HEK293 (cell line): Measurements from ENCODE around the gene MFSD2A.

Experiments
- CTCF ChIA-PET: fragments of 350-600 bp; formaldehyde crosslinking; extraction: SDS; loops from one replicate; lab custom pipeline; 2021; ENCODE audit warnings: antibody characterized with exemption; lab: Yijun Ruan, JAX
- POLR2A ChIA-PET: fragments of 300-600 bp; formaldehyde crosslinking; extraction: SDS; loops from one replicate; lab custom pipeline; 2020; ENCODE audit warnings: antibody characterized with exemption, inconsistent platforms; lab: Yijun Ruan, JAX
- H3K27ac ChIP-seq: fragments of 200-500 bp; sonication (Bioruptor generic); 2 replicates; pipeline ENCODE4 v1.5.1; 2014; ENCODE audit warnings: low read depth, low read length, control low read depth, inconsistent platforms; ENCODE audit errors: extremely low read depth
- H3K36me3 ChIP-seq, 2 experiments: fragments of 200-500 bp in 1 of 2; sonication (Bioruptor generic) in 1 of 2; 1 replicate in 1 of 2; 2 replicates in 1 of 2; pipeline ENCODE4 v1.5.1; 2014 to 2017; ENCODE audit warnings: inconsistent platforms in 2 of 2, low read length in 2 of 2; ENCODE audit not compliant: control insufficient read depth in 2 of 2, insufficient read depth in 1 of 2
- H3K4me1 ChIP-seq: fragments of 200-500 bp; sonication (Bioruptor generic); 2 replicates; pipeline ENCODE4 v1.5.1; 2014; ENCODE audit warnings: mild to moderate bottlenecking, low read length, inconsistent platforms; ENCODE audit not compliant: control insufficient read depth, insufficient read depth
- H3K4me3 ChIP-seq: 2 replicates; pipeline ENCODE4 v1.5.1; 2011; ENCODE audit warnings: low read depth, mild to moderate bottlenecking, control low read depth, low read length, moderate library complexity
- H3K9me3 ChIP-seq: fragments of 200-500 bp; sonication (Bioruptor generic); 2 replicates; pipeline ENCODE4 v1.5.1; 2014; ENCODE audit warnings: low read depth, low read length, inconsistent platforms; ENCODE audit not compliant: control insufficient read depth, insufficient read depth
- EGR2 ChIP-seq: fragments of 450-650 bp; formaldehyde crosslinking; IDR thresholded peaks from 2 replicates; pipeline ENCODE4 v1.5.1; 2016; ENCODE audit warnings: low read depth, missing biosample characterization, missing genetic modification characterization
- GLI4 ChIP-seq: fragments of 450-650 bp; formaldehyde crosslinking; IDR thresholded peaks from 2 replicates; pipeline ENCODE4 v1.5.1; 2016; ENCODE audit warnings: missing biosample characterization, missing genetic modification characterization
- GLIS1 ChIP-seq: fragments of 450-650 bp; formaldehyde crosslinking; IDR thresholded peaks from 2 replicates; pipeline ENCODE4 v1.5.1; 2016; ENCODE audit warnings: missing biosample characterization, missing genetic modification characterization
- GLIS2 ChIP-seq: fragments of 450-650 bp; formaldehyde crosslinking; IDR thresholded peaks from 2 replicates; pipeline ENCODE4 v1.5.1; 2016; ENCODE audit warnings: missing biosample characterization, missing genetic modification characterization
- IKZF3 ChIP-seq: fragments of 450-650 bp; IDR thresholded peaks from 2 replicates; pipeline ENCODE4 v1.5.0; 2018; ENCODE audit warnings: missing biosample characterization, mild to moderate bottlenecking, missing genetic modification characterization, moderate library complexity
- KLF1 ChIP-seq: fragments of 450-650 bp; formaldehyde crosslinking; IDR thresholded peaks from 2 replicates; pipeline ENCODE4 v1.5.1; 2016; ENCODE audit warnings: missing biosample characterization, missing genetic modification characterization
- KLF17 ChIP-seq: fragments of 450-650 bp; formaldehyde crosslinking; IDR thresholded peaks from 2 replicates; pipeline ENCODE4 v1.5.1; 2016; ENCODE audit warnings: missing biosample characterization, missing genetic modification characterization
- SP3 ChIP-seq: fragments of 450-650 bp; formaldehyde crosslinking; IDR thresholded peaks from 2 replicates; pipeline ENCODE4 v1.5.1; 2016; ENCODE audit warnings: missing biosample characterization, missing genetic modification characterization
- WT1 ChIP-seq: fragments of 450-650 bp; formaldehyde crosslinking; IDR thresholded peaks from 2 replicates; pipeline ENCODE4 v1.5.1; 2016; ENCODE audit warnings: missing biosample characterization, missing genetic modification characterization
- ZBTB17 ChIP-seq: fragments of 450-650 bp; formaldehyde crosslinking; IDR thresholded peaks from 2 replicates; pipeline ENCODE4 v1.5.1; 2016; ENCODE audit warnings: missing biosample characterization, missing genetic modification characterization
- ZBTB48 ChIP-seq: fragments of 450-650 bp; formaldehyde crosslinking; IDR thresholded peaks from 2 replicates; pipeline ENCODE4 v1.5.1; 2016; ENCODE audit warnings: missing biosample characterization, missing genetic modification characterization
- ZFHX2 ChIP-seq: fragments of 450-650 bp; formaldehyde crosslinking; conservative IDR thresholded peaks from 2 replicates; pipeline ENCODE4 v1.5.1; 2016; ENCODE audit warnings: missing biosample characterization, missing genetic modification characterization
- ZFP69B ChIP-seq: fragments of 450-650 bp; formaldehyde crosslinking; IDR thresholded peaks from 2 replicates; pipeline ENCODE4 v1.5.1; 2016; ENCODE audit warnings: missing biosample characterization, missing genetic modification characterization
- ZNF114 ChIP-seq: fragments of 450-650 bp; formaldehyde crosslinking; IDR thresholded peaks from 2 replicates; pipeline ENCODE4 v1.5.0; 2017; ENCODE audit warnings: missing biosample characterization, missing genetic modification characterization
- ZNF184 ChIP-seq: fragments of 450-650 bp; IDR thresholded peaks from 2 replicates; pipeline ENCODE4 v1.5.1; 2018; ENCODE audit warnings: missing biosample characterization, mild to moderate bottlenecking, missing genetic modification characterization
- ZNF266 ChIP-seq: fragments of 450-650 bp; formaldehyde crosslinking; IDR thresholded peaks from 2 replicates; pipeline ENCODE4 v1.5.1; 2016; ENCODE audit warnings: missing biosample characterization, missing genetic modification characterization, low read depth
- ZNF335 ChIP-seq: fragments of 450-650 bp; formaldehyde crosslinking; conservative IDR thresholded peaks from 2 replicates; pipeline ENCODE4 v1.5.1; 2016; ENCODE audit warnings: missing biosample characterization, missing genetic modification characterization
- ZNF341 ChIP-seq: fragments of 450-650 bp; formaldehyde crosslinking; IDR thresholded peaks from 2 replicates; pipeline ENCODE4; 2016; ENCODE audit warnings: low read depth, missing biosample characterization, missing genetic modification characterization
- ZNF394 ChIP-seq: fragments of 450-650 bp; formaldehyde crosslinking; IDR thresholded peaks from 2 replicates; pipeline ENCODE4 v1.5.1; 2016; ENCODE audit warnings: missing biosample characterization, missing genetic modification characterization, mild to moderate bottlenecking, moderate library complexity, borderline replicate concordance
- ZNF398 ChIP-seq: fragments of 450-650 bp; formaldehyde crosslinking; IDR thresholded peaks from 2 replicates; pipeline ENCODE4 v1.5.1; 2017; ENCODE audit warnings: missing biosample characterization, missing genetic modification characterization
- ZNF558 ChIP-seq: fragments of 450-650 bp; formaldehyde crosslinking; IDR thresholded peaks from 2 replicates; pipeline ENCODE4 v1.5.1; 2016; ENCODE audit warnings: missing biosample characterization, missing genetic modification characterization
- ZNF596 ChIP-seq: fragments of 450-650 bp; IDR thresholded peaks from 2 replicates; pipeline ENCODE4 v1.5.0; 2018; ENCODE audit warnings: missing biosample characterization, mild to moderate bottlenecking, missing genetic modification characterization, moderate library complexity
- ZNF660 ChIP-seq: fragments of 450-650 bp; IDR thresholded peaks from 2 replicates; pipeline ENCODE4 v1.5.1; 2018; ENCODE audit warnings: missing biosample characterization, mild to moderate bottlenecking, missing genetic modification characterization
- ZSCAN30 ChIP-seq: fragments of 450-650 bp; IDR thresholded peaks from 2 replicates; pipeline ENCODE4 v1.5.1; 2018; ENCODE audit warnings: missing biosample characterization, mild to moderate bottlenecking, missing genetic modification characterization, moderate library complexity
- TF ChIP-seq, protein P1 (sequence below): fragments of 450-650 bp; formaldehyde crosslinking; IDR thresholded peaks from 2 replicates; pipeline ENCODE4 v1.5.1; 2016; ENCODE audit warnings: missing biosample characterization, missing genetic modification characterization

The MFSD2A gene

GRCh38 chr1:39954324-39954869 is 548 bp upstream of the MFSD2A start:
- Histone ChIP-seq H3K4me3 (no peak overlapping the region), H3K27ac (no peak overlapping the region), H3K36me3 (peaks cover 0 to 19% of the 10 kb centered on the region in 2 experiments; a peak in 1 of 3 replicates), H3K9me3 (no peaks in the 10 kb centered on the region), H3K4me1 (no peaks in the 10 kb centered on the region)
- CTCF ChIA-PET, result interaction anchor here (0.6 to 1.7 kb wide), 2 partner anchors 35 to 207 kb away, joined by 4 to 8 read pairs; no protein-coding TSS in a partner anchor
- POLR2A ChIA-PET, result interaction anchor here (0.6 to 1.0 kb wide), 2 partner anchors 36 to 930 kb away, joined by 4 to 6 read pairs; no protein-coding TSS in a partner anchor
- peak; percentile 92 for TF ChIP-seq ZNF335 (tag by site-specific recombination)
- TF ChIP-seq SP3 (tag by site-specific recombination), result no peak

DNA sequence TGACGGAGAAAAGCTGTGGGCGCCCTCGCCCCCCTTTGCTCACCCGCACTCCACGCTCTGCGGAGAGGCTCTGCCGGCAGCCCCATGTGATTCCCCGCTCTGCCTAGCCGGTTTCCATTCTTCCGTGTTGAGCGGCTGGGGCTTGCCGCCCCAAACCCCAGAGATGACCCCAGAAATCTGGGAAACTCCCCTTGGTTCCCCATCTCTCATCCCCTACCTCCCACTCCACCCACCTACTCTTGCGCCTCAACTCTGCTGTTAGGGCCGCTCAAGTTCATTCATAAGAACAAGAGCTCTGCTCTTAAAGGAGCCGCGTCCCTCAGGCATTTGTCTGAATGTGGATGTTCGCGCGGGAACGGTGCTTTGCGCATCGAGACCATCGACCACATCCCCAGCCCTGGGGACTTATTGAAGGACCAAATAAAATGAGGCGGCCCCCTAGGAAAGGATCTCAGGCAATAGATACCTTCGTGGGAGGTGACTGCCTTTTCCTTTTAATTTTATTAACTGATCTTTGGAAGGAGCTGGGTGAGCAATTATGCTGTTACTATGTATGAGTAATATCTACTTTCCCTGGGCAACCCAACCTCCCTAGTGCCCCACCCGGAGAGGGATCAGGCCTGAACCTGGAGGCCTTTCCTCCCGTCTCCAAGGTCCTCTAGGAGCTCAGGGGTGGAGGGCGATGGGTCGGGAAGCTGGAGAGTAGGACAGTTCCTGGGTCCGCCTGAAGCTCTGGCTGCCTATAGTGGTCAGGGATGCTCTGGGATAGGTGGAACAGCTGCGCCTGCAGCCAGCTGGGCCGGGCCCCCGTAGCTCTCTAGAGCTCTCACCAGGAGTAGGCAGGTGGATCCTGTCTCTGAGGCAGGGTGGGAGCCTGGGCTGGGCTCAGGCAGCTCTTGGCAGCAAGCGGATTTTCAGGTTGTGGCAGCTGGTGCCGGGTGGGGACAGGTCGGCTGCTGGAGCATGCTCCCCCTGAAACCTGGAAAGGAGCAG is 898 bp downstream of the MFSD2A start:
- H3K9me3 ChIP-seq, result no peaks in the 10 kb centered on the region
- POLR2A ChIA-PET, result interaction anchor here (0.6 to 1.2 kb wide), 12 partner anchors 12 to 568 kb away, joined by 3 to 8 read pairs (median 3); partner anchors contain the start of genes CAP1 and MYCL
- CTCF ChIA-PET, result interaction anchor here (0.6 to 3.6 kb wide), 7 partner anchors 8 to 139 kb away, joined by 3 to 30 read pairs (median 4); partner anchors contain the start of gene MYCL
- peak overlapping the region; percentile 49 for H3K4me3 ChIP-seq
- no peak overlapping the region; the same call in 1 of the 2 replicates for H3K27ac ChIP-seq
- peaks cover 0 to 31% of the 10 kb centered on the region in 2 experiments; a peak in 1 of 3 replicates for H3K36me3 ChIP-seq
- no peaks in the 10 kb centered on the region for H3K4me1 ChIP-seq
- TF ChIP-seq IKZF3 (tag by site-specific recombination) (peak; percentile 6; the same call in 1 of the 2 replicates), WT1 (tag by site-specific recombination) (peak; percentile 40; the same call in 1 of the 2 replicates), ZNF335 (tag by site-specific recombination) (peak; percentile 70), ZNF341 (tag by site-specific recombination) (peak; percentile 59), ZFHX2 (peak; percentile 79), ZBTB48 (tag by site-specific recombination) (peak; percentile 69; the same call in 1 of the 2 replicates), ZNF398 (0 out of 2 replicates have a peak, but pooled peaks have one; percentile 5), ZNF558 (tag by site-specific recombination) (no peak), ZNF394 (tag by site-specific recombination) (no peak), EGR2 (peak; percentile 66; the same call in 1 of the 2 replicates), ZBTB17 (tag by site-specific recombination) (peak; percentile 87), GLIS2 (tag by site-specific recombination) (peak; percentile 41), ZNF660 (no peak), GLIS1 (tag by site-specific recombination) (peak; percentile 94), ZNF596 (tag by site-specific recombination) (no peak), KLF1 (tag by site-specific recombination) (peak; percentile 64), KLF17 (peak; percentile 54; the same call in 1 of the 2 replicates), ZSCAN30 (tag by site-specific recombination) (no peak), ZFP69B (tag by site-specific recombination) (peak; percentile 28; the same call in 1 of the 2 replicates), GLI4 (tag by site-specific recombination) (no peak), ZNF266 (tag by site-specific recombination) (no peak), ZNF184 (tag by site-specific recombination) (0 out of 2 replicates have a peak, but pooled peaks have one; percentile 32), ZNF114 (tag by site-specific recombination) (no peak)
- TF ChIP-seq, protein P1, sequence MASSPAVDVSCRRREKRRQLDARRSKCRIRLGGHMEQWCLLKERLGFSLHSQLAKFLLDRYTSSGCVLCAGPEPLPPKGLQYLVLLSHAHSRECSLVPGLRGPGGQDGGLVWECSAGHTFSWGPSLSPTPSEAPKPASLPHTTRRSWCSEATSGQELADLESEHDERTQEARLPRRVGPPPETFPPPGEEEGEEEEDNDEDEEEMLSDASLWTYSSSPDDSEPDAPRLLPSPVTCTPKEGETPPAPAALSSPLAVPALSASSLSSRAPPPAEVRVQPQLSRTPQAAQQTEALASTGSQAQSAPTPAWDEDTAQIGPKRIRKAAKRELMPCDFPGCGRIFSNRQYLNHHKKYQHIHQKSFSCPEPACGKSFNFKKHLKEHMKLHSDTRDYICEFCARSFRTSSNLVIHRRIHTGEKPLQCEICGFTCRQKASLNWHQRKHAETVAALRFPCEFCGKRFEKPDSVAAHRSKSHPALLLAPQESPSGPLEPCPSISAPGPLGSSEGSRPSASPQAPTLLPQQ (tag by site-specific recombination), result peak; percentile 73
